ENCODE measurements around the gene TGFBR3.

TGFBR3 gene

GRCh38 chr1:91706140-91706957 lies 179.6 kb downstream of the TGFBR3 start:
- ChIA-PET POLR2A (ENCODE audit: low non-redundant PET) (no interaction called here), CTCF (interaction anchor here (0.5 kb wide), 1 partner anchor 481 kb away, joined by 3 read pairs; no protein-coding TSS in a partner anchor)
- DNase-seq (ENCODE audit: low spot score): no peak
- TF ChIP-seq CTCF (conservative IDR thresholded peaks at IDR 0.05; ENCODE audit: low read depth): no peak
- H3K27ac ChIP-seq: no peak overlapping the region

- TF ChIP-seq CTCF (conservative IDR thresholded peaks at IDR 0.05; ENCODE audit: low read depth): no peak
- CTCF ChIA-PET: no interaction called here
- POLR2A ChIA-PET (ENCODE audit: low non-redundant PET): interaction anchor here (0.6 kb wide), 1 partner anchor 242 kb away, joined by 3 read pairs; no protein-coding TSS in a partner anchor
- no peak overlapping the region for H3K27ac ChIP-seq
- no peak for DNase-seq (ENCODE audit: low spot score)
Measured at GRCh38 chr1:91704746-91705145, 181.2 kb downstream of the TGFBR3 start.

GRCh38 chr1:91703095-91703494 lies 182.9 kb downstream of the TGFBR3 start:
- DNase-seq (ENCODE audit: low spot score): no peak
- CTCF ChIA-PET: interaction anchor here (0.7 kb wide), 1 partner anchor 126 kb away, joined by 3 read pairs; no protein-coding TSS in a partner anchor
- POLR2A ChIA-PET (ENCODE audit: low non-redundant PET): no interaction called here
- TF ChIP-seq CTCF (conservative IDR thresholded peaks at IDR 0.05; ENCODE audit: low read depth): no peak
- no peak overlapping the region for H3K27ac ChIP-seq

- POLR2A ChIA-PET (ENCODE audit: low non-redundant PET): no interaction called here
- no peak overlapping the region for H3K27ac ChIP-seq
- CTCF ChIA-PET: no interaction called here
- DNase-seq (ENCODE audit: low spot score): no peak
- no peak for TF ChIP-seq CTCF (conservative IDR thresholded peaks at IDR 0.05; ENCODE audit: low read depth)
Measured at GRCh38 chr1:91701472-91701869, 184.5 kb downstream of the TGFBR3 start.

- DNase-seq (ENCODE audit: low spot score): no peak
- H3K27ac ChIP-seq: no peak overlapping the region
- ChIA-PET CTCF (no interaction called here), POLR2A (ENCODE audit: low non-redundant PET) (no interaction called here)
- TF ChIP-seq CTCF (conservative IDR thresholded peaks at IDR 0.05; ENCODE audit: low read depth): no peak
Measured at GRCh38 chr1:91700771-91701471, 185.0 kb downstream of the TGFBR3 start.

- DNase-seq (ENCODE audit: low spot score): no peak
- TF ChIP-seq CTCF (conservative IDR thresholded peaks at IDR 0.05; ENCODE audit: low read depth): no peak
- no peak overlapping the region for H3K27ac ChIP-seq
- ChIA-PET CTCF (no interaction called here), POLR2A (ENCODE audit: low non-redundant PET) (no interaction called here)
Measured at GRCh38 chr1:91700332-91700731, 185.6 kb downstream of the TGFBR3 start.

Measured in RWPE1 (cell line).